Stomach smooth muscle (tissue), 2 donors: ENCODE results near the gene ROMO1.
A peak's percentile ranks its signal among the peaks of the same experiment; 100 is the strongest.

Experiments
- H3K27ac ChIP-seq: one replicate; pipeline ENCODE4 v1.7.0; 2013; ENCODE audit warnings: mild to moderate bottlenecking, low read length, inconsistent platforms
- H3K27me3 ChIP-seq, 2 donors: one replicate each; pipeline ENCODE4 v1.7.0; 2013; ENCODE audit warnings: low read length in 2 of 2; ENCODE audit not compliant: insufficient read depth in 2 of 2, control insufficient read depth in 1 of 2
- H3K36me3 ChIP-seq, 2 donors: one replicate each; pipeline ENCODE4 v1.7.0; 2013; ENCODE audit warnings: low read length in 2 of 2; ENCODE audit not compliant: control insufficient read depth in 2 of 2, insufficient read depth in 2 of 2
- H3K4me1 ChIP-seq: one replicate; pipeline ENCODE4 v1.7.0; 2013; ENCODE audit warnings: low read length; ENCODE audit not compliant: control insufficient read depth, insufficient read depth
- H3K4me3 ChIP-seq, 2 donors: one replicate each; pipeline ENCODE4 v1.7.0; 2013; ENCODE audit warnings: low read length in 2 of 2
- H3K9ac ChIP-seq, 2 donors: one replicate each; pipeline ENCODE4 v1.7.0; 2013; ENCODE audit warnings: low read length in 2 of 2, mild to moderate bottlenecking in 1 of 2
- H3K9me3 ChIP-seq, 2 donors: one replicate each; pipeline ENCODE4 v1.7.0; 2013; ENCODE audit warnings: low read length in 2 of 2; ENCODE audit not compliant: control insufficient read depth in 2 of 2
- donor health status: healthy.
- donor health status: Pancreatic carcinoma.

ROMO1 gene

DNA sequence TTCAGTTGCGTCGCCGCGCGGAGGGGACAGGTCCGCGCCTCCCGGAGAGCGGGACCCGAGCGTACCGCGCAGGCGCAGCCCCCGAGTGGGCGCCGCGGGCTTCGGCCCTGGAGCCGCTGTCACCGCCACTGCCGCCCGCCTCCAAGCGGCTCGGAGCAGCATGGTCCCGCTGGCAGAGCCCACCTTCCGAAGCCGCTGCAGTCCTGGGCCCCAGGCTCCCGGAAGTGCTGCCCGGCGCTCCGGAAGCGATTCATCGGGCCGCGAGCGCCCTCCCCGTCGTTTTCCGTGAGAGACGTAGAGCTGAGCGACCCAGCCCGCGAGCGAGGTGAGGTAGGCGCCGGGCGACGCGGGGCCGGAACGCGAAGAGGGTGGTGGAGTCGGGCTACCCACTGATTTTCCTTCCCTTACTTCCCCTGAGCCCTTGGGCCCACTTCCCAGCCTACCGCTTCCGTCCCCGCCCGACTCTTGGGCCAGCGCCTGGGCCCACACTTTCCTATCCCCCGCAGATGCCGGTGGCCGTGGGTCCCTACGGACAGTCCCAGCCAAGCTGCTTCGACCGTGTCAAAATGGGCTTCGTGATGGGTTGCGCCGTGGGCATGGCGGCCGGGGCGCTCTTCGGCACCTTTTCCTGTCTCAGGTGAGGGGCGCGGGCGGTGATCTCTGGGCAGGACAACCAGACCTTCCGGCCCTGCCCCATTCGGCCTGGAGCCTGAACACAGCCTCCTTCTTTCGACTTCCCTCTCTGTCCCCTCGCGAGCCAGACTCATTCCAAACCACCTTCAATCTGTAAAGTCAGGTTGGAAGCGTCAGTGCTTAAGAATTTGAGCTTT is at the start of gene ROMO1, which contains the start of gene NFS1:
TSS of gene ROMO1 (plus strand) at position 279 of the 830 bp plus-strand sequence. CDS start at position 507, 228 bp downstream.
TSS of gene NFS1 (minus strand) at position 226 of the 830 bp plus-strand sequence. CDS start at position 162, 64 bp downstream.
- Histone ChIP-seq H3K4me1 (peaks cover 23% of the 10 kb centered on the region), H3K9me3 (no peaks in the 10 kb centered on the region), H3K27me3 (no peaks in the 10 kb centered on the region), H3K9ac (peak within 1 kb of the TSS; percentile 73 to 96), H3K36me3 (peaks cover 19 to 21% of the 10 kb centered on the region in 2 donors), H3K27ac (peak within 1 kb of the TSS; percentile 89), H3K4me3 (peak within 1 kb of the TSS; percentile 70 to 97)

GRCh38 chr20:35650632-35651031 is 48.6 kb upstream of the ROMO1 start:
- Histone ChIP-seq H3K4me1 (peaks cover 10% of the 10 kb centered on the region), H3K4me3 (no peak overlapping the region), H3K36me3 (peaks cover 19 to 20% of the 10 kb centered on the region in 2 donors), H3K9ac (no peak overlapping the region), H3K27ac (no peak overlapping the region), H3K27me3 (no peaks in the 10 kb centered on the region), H3K9me3 (no peaks in the 10 kb centered on the region)

GRCh38 chr20:35651958-35652357 is 47.2 kb upstream of the ROMO1 start:
- Histone ChIP-seq H3K9me3 (no peaks in the 10 kb centered on the region), H3K4me3 (no peak overlapping the region), H3K4me1 (peaks cover 10% of the 10 kb centered on the region), H3K9ac (no peak overlapping the region), H3K27me3 (no peaks in the 10 kb centered on the region), H3K36me3 (peaks cover 19 to 20% of the 10 kb centered on the region in 2 donors), H3K27ac (no peak overlapping the region)

GRCh38 chr20:35652641-35653429 is 46.4 kb upstream of the ROMO1 start:
- Histone ChIP-seq H3K4me1 (peaks cover 10% of the 10 kb centered on the region), H3K27ac (no peak overlapping the region), H3K27me3 (no peaks in the 10 kb centered on the region), H3K9ac (no peak overlapping the region), H3K36me3 (peaks cover 19 to 20% of the 10 kb centered on the region in 2 donors), H3K9me3 (no peaks in the 10 kb centered on the region), H3K4me3 (no peak overlapping the region)

GRCh38 chr20:35653430-35653734 is 45.8 kb upstream of the ROMO1 start:
- Histone ChIP-seq H3K4me3 (no peak overlapping the region), H3K36me3 (peaks cover 19 to 20% of the 10 kb centered on the region in 2 donors), H3K4me1 (peaks cover 10% of the 10 kb centered on the region), H3K27ac (no peak overlapping the region), H3K9me3 (no peaks in the 10 kb centered on the region), H3K9ac (no peak overlapping the region), H3K27me3 (no peaks in the 10 kb centered on the region)

- Histone ChIP-seq H3K36me3 (peaks cover 19 to 20% of the 10 kb centered on the region in 2 donors), H3K27me3 (no peaks in the 10 kb centered on the region), H3K4me3 (no peak overlapping the region), H3K9me3 (no peaks in the 10 kb centered on the region), H3K9ac (no peak overlapping the region), H3K27ac (no peak overlapping the region), H3K4me1 (peaks cover 9% of the 10 kb centered on the region)
Measured at GRCh38 chr20:35653893-35654292, 45.3 kb upstream of the ROMO1 start.

DNA sequence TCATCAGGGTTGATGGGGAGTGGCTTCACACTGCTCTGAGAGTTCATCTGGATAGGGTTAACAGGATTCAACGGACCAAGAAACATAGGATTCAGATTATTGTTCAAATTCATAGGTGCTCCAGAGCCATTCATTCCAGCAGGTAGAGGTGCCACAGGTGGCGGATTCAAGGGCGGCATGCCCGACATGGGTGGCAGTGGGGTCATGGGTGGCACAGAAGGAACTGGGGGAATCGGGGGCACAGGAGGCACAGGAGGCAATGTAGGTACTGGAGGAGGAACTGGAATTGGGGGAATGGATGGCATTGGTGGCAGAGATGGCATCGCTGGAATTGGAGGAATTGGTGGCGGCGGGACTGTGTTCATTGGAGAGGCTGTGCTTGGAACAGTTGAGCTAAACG is 44.8 kb upstream of the ROMO1 start:
- peaks cover 4% of the 10 kb centered on the region for H3K4me1 ChIP-seq

GRCh38 chr20:35657271-35657670 is 41.9 kb upstream of the ROMO1 start:
- H3K9ac ChIP-seq: no peak overlapping the region
- H3K4me1 ChIP-seq: peaks cover 4% of the 10 kb centered on the region
- no peaks in the 10 kb centered on the region for H3K27me3 ChIP-seq
- no peaks in the 10 kb centered on the region for H3K9me3 ChIP-seq
- no peak overlapping the region for H3K27ac ChIP-seq
- H3K4me3 ChIP-seq: no peak overlapping the region
- peaks cover 19 to 20% of the 10 kb centered on the region in 2 donors for H3K36me3 ChIP-seq

More for the DNA sequence above, 44.8 kb upstream of the ROMO1 start:
- peaks cover 19 to 20% of the 10 kb centered on the region in 2 donors for H3K36me3 ChIP-seq
- H3K9me3 ChIP-seq: no peaks in the 10 kb centered on the region
- H3K4me3 ChIP-seq: no peak overlapping the region
- H3K27me3 ChIP-seq: no peaks in the 10 kb centered on the region
- no peak overlapping the region for H3K27ac ChIP-seq
- no peak overlapping the region for H3K9ac ChIP-seq

DNA sequence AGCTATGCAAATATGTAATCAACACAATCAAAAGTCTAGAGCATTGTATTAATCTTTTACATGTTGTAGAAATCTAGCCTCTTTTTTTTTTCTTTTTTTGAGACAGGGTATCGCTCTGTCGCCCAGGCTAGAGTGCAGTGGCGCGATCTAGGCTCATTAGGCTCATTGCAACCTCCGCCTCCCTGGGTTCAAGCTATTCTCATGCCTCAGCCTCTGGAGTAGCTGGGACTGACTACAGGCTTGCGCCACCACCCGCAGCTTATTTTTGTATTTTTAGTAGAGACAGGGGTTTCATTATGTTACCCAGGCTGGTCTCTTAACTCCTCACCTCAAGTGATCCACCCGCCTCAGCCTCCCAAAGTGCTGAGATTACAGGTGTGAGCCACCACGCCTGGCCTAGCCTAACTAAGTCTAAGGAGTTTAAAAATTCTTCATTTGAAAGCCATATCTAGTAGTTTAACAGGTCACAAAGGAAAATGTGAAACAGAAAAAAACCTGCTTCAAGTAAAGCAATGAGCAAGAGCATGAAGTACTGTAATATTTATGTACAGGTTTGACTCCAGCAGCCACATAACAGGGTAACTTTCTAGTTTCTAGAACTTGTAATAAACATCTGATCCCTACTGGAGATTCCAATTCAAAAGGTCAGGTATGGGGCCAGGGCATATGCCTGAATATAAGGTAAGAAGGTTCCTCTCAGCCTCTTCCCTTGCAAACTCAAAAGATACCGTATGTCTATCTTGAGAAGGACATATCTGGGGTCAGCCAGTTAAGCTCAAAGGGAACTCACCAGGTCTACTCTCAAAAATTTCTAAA is 38.9 kb upstream of the ROMO1 start:
- H3K27me3 ChIP-seq: no peaks in the 10 kb centered on the region
- peaks cover 7% of the 10 kb centered on the region for H3K4me1 ChIP-seq
- H3K4me3 ChIP-seq: no peak overlapping the region
- H3K36me3 ChIP-seq: peaks cover 0 to under 1% of the 10 kb centered on the region in 2 donors
- no peak overlapping the region for H3K9ac ChIP-seq
- H3K27ac ChIP-seq: no peak overlapping the region
- no peaks in the 10 kb centered on the region for H3K9me3 ChIP-seq

- no peak overlapping the region for H3K4me3 ChIP-seq
- no peak overlapping the region for H3K27ac ChIP-seq
Measured at GRCh38 chr20:35661053-35661452, 38.2 kb upstream of the ROMO1 start.

More at GRCh38 chr20:35661053-35661452, 38.2 kb upstream of the ROMO1 start:
- Histone ChIP-seq H3K27me3 (no peaks in the 10 kb centered on the region), H3K36me3 (no peaks in the 10 kb centered on the region), H3K9me3 (no peaks in the 10 kb centered on the region), H3K4me1 (peaks cover 7% of the 10 kb centered on the region), H3K9ac (no peak overlapping the region)
